CD4-positive, alpha-beta T cell (primary cell): ENCODE results near the gene SNHG17. TPM values are rescaled to one million over a fixed set of nuclear protein-coding genes. Genes with fewer than 3 reads are reported as not detected.
"Not testable (repeated sequence)": the region's sequence is repeated elsewhere in the genome, so short reads cannot be mapped to it uniquely, and the experiment has no call there.

Source experiments
- ATAC-seq: fragments of 200-7000 bp; cut with Tn5 transposase; one replicate; pipeline ENCODE4 v1.10.0; 2022; ENCODE audit warnings: mild to moderate bottlenecking; ENCODE audit not compliant: poor library complexity
- CTCF ChIA-PET: fragments of 350-600 bp; sonication (Branson Sonifier 250); formaldehyde crosslinking; loops from one replicate; lab custom pipeline; 2021; ENCODE audit warnings: antibody characterized with exemption, inconsistent platforms; lab: Charles Lee
- POLR2A ChIA-PET: fragments of 350-600 bp; sonication (Branson Sonifier 250); formaldehyde crosslinking; loops from one replicate; lab custom pipeline; 2021; ENCODE audit warnings: antibody characterized with exemption, inconsistent platforms; lab: Charles Lee
- DNase-seq, 14 experiments: peaks; one replicate each; pipeline ENCODE4 v3.0.0-alpha.2; 2013 to 2020; ENCODE audit warnings: mixed read lengths in 2 of 14
- H3K27ac ChIP-seq, 2 donors: one replicate each; pipeline versions ENCODE4 v1.5.1 to v1.7.0; 2013; ENCODE audit warnings: low read length in 2 of 2, low read depth in 1 of 2, mild to moderate bottlenecking in 1 of 2
- H3K27me3 ChIP-seq, 2 experiments: 1 replicate in 1 of 2; 2 replicates in 1 of 2; pipeline versions ENCODE4 v1.6.1 to v1.7.0; 2013; ENCODE audit warnings: low read length in 2 of 2, control low read depth in 1 of 2, mild to moderate bottlenecking in 1 of 2, moderate library complexity in 1 of 2; ENCODE audit not compliant: insufficient read depth in 2 of 2, control insufficient read depth in 1 of 2
- H3K36me3 ChIP-seq: one replicate; pipeline ENCODE4 v1.6.1; 2013; ENCODE audit warnings: low read length, control low read depth; ENCODE audit not compliant: insufficient read depth
- H3K4me1 ChIP-seq: one replicate; pipeline ENCODE4 v1.6.1; 2013; ENCODE audit warnings: low read length, control low read depth; ENCODE audit not compliant: insufficient read depth
- H3K4me3 ChIP-seq: one replicate; pipeline ENCODE4 v1.5.1; 2013; ENCODE audit warnings: mild to moderate bottlenecking, low read length, moderate library complexity
- H3K9me3 ChIP-seq, 2 experiments: 1 replicate in 1 of 2; 2 replicates in 1 of 2; pipeline versions ENCODE4 v1.6.1 to v1.7.0; 2013; ENCODE audit warnings: low read length in 2 of 2, mild to moderate bottlenecking in 2 of 2, control low read depth in 1 of 2, moderate library complexity in 1 of 2; ENCODE audit not compliant: control insufficient read depth in 1 of 2, insufficient read depth in 1 of 2
- H3K27ac Mint-ChIP-seq: one replicate; pipeline ENCODE4 v1.8.0; 2020; ENCODE audit warnings: mixed read lengths
- H3K27me3 Mint-ChIP-seq: one replicate; pipeline ENCODE4 v1.8.0; 2021; ENCODE audit warnings: mixed read lengths
- H3K36me3 Mint-ChIP-seq: one replicate; pipeline ENCODE4 v1.8.0; 2021; ENCODE audit warnings: low read depth, mixed read lengths
- H3K4me1 Mint-ChIP-seq: one replicate; pipeline ENCODE4 v1.8.0; 2021; ENCODE audit warnings: low read depth, mixed read lengths
- H3K4me3 Mint-ChIP-seq: one replicate; pipeline ENCODE4 v1.8.0; 2020; ENCODE audit warnings: mild to moderate bottlenecking, mixed read lengths
- H3K9me3 Mint-ChIP-seq: one replicate; pipeline ENCODE4 v1.8.0; 2020; ENCODE audit warnings: mixed read lengths
- intact Hi-C, 2 experiments: fragments of 100-400 bp; cut with DNase I in 1 of 2; cut with micrococcal nuclease in 1 of 2; formaldehyde crosslinking; loops; one replicate each; pipeline versions ENCODE4 v1.15.1 to v1.9.0; 2023 to 2025; cut with DNase I, micrococcal nuclease
- total RNA-seq, 174 experiments: library from RNA in 2 of 174; stranded (reverse) in 2 of 174; gene quantifications; one replicate each; pipeline ENCODE4 v1.2.3 and lab custom pipeline; 2021 to 2026
- TF ChIP-seq, protein P1 (sequence below): fragments of 200-600 bp; IDR thresholded peaks from one replicate; pipeline ENCODE4 v1.8.0; 2022; ENCODE audit warnings: antibody characterized with exemption, mild to moderate bottlenecking

Gene SNHG17
- total RNA-seq, 2 experiments from 2014 or later: 94.1 to 99.3 TPM

GRCh38 chr20:38404016-38404415, 31.1 kb downstream of the SNHG17 start:
- intact Hi-C loops: no loop called here
- H3K36me3 Mint-ChIP-seq: peaks cover 31% of the 10 kb centered on the region
- H3K27me3 Mint-ChIP-seq: peaks cover 5% of the 10 kb centered on the region
- H3K27ac ChIP-seq: no peak overlapping the region
- H3K4me1 ChIP-seq: no peaks in the 10 kb centered on the region
- DNase-seq (no peak), ATAC-seq (no peak)
- H3K9me3 ChIP-seq: peaks cover 0 to 13% of the 10 kb centered on the region in 2 experiments
- ChIA-PET POLR2A (no interaction called here), CTCF (no interaction called here)
- H3K4me3 ChIP-seq: no peak overlapping the region
- H3K9me3 Mint-ChIP-seq: peaks cover 4% of the 10 kb centered on the region
- H3K4me3 Mint-ChIP-seq: no peak overlapping the region
- TF ChIP-seq, protein P1, sequence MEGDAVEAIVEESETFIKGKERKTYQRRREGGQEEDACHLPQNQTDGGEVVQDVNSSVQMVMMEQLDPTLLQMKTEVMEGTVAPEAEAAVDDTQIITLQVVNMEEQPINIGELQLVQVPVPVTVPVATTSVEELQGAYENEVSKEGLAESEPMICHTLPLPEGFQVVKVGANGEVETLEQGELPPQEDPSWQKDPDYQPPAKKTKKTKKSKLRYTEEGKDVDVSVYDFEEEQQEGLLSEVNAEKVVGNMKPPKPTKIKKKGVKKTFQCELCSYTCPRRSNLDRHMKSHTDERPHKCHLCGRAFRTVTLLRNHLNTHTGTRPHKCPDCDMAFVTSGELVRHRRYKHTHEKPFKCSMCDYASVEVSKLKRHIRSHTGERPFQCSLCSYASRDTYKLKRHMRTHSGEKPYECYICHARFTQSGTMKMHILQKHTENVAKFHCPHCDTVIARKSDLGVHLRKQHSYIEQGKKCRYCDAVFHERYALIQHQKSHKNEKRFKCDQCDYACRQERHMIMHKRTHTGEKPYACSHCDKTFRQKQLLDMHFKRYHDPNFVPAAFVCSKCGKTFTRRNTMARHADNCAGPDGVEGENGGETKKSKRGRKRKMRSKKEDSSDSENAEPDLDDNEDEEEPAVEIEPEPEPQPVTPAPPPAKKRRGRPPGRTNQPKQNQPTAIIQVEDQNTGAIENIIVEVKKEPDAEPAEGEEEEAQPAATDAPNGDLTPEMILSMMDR: no peak
- no peak overlapping the region for H3K27ac Mint-ChIP-seq
- H3K27me3 ChIP-seq: no peaks in the 10 kb centered on the region
- no peaks in the 10 kb centered on the region for H3K36me3 ChIP-seq
- H3K4me1 Mint-ChIP-seq: no peaks in the 10 kb centered on the region

DNA sequence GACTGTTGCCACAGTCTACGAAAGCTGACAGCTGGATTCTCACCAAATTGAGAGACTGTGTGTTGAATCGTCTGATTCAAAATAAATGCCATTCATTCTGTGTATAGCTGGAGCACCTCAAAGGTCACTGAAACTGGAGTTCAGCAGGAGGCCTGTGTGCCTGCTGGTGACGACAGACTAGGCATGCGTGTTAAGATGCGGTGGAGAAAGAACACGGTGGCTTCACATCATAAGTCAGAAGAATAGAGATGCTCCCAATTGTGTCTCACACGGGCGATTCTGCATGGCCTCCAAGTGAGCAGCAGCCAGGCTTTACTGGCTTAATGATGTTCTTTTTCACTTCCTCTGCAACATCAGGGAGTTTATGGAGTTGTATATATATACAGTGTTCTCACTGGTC, 32.3 kb downstream of the SNHG17 start:
- no peaks in the 10 kb centered on the region for H3K36me3 ChIP-seq
- H3K27ac Mint-ChIP-seq: no peak overlapping the region
- no peaks in the 10 kb centered on the region for H3K4me1 Mint-ChIP-seq
- no peak overlapping the region for H3K4me3 Mint-ChIP-seq
- DNase-seq: no peak
- peaks cover 20% of the 10 kb centered on the region for H3K36me3 Mint-ChIP-seq
- no peak overlapping the region for H3K4me3 ChIP-seq
- ChIA-PET POLR2A (no interaction called here), CTCF (no interaction called here)
- peaks cover 5% of the 10 kb centered on the region for H3K27me3 Mint-ChIP-seq
- H3K27ac ChIP-seq: no peak overlapping the region
- intact Hi-C loops: no loop called here
- no peak for ATAC-seq
- TF ChIP-seq, protein P1: no peak
- peaks cover 0 to 13% of the 10 kb centered on the region in 2 experiments for H3K9me3 ChIP-seq
- H3K4me1 ChIP-seq: no peaks in the 10 kb centered on the region
- H3K27me3 ChIP-seq: no peaks in the 10 kb centered on the region
- H3K9me3 Mint-ChIP-seq: peaks cover 4% of the 10 kb centered on the region

GRCh38 chr20:38402089-38402488, 33.0 kb downstream of the SNHG17 start:
- no peak overlapping the region for H3K27ac ChIP-seq
- CTCF ChIA-PET: no interaction called here
- Mint-ChIP-seq H3K27ac (no peak overlapping the region), H3K4me1 (no peaks in the 10 kb centered on the region), H3K27me3 (peaks cover 5% of the 10 kb centered on the region), H3K9me3 (peaks cover 4% of the 10 kb centered on the region), H3K36me3 (peaks cover 18% of the 10 kb centered on the region), H3K4me3 (no peak overlapping the region)
- intact Hi-C loops: no loop called here
- H3K27me3 ChIP-seq: no peaks in the 10 kb centered on the region
- POLR2A ChIA-PET: no interaction called here
- no peak overlapping the region for H3K4me3 ChIP-seq
- H3K4me1 ChIP-seq: no peaks in the 10 kb centered on the region
- H3K9me3 ChIP-seq: peaks cover 0 to 9% of the 10 kb centered on the region in 2 experiments
- no peaks in the 10 kb centered on the region for H3K36me3 ChIP-seq
- TF ChIP-seq, protein P1: no peak
- ATAC-seq (no peak), DNase-seq (no peak)

- CTCF ChIA-PET, H3K4me3 ChIP-seq, H3K27ac ChIP-seq, DNase-seq, POLR2A ChIA-PET, intact Hi-C loops, H3K9me3 Mint-ChIP-seq, H3K4me1 ChIP-seq, H3K27me3 ChIP-seq, H3K36me3 Mint-ChIP-seq, H3K27ac Mint-ChIP-seq, H3K27me3 Mint-ChIP-seq, H3K36me3 ChIP-seq, H3K4me1 Mint-ChIP-seq, ATAC-seq, H3K4me3 Mint-ChIP-seq, H3K9me3 ChIP-seq: not testable (repeated sequence)
Observed at GRCh38 chr20:38395751-38396395, 39.3 kb downstream of the SNHG17 start.
